Thymus (tissue), 11 donors: ENCODE measurements around the gene PBX3. TPM values are rescaled to one million over a fixed set of nuclear protein-coding genes. Genes with fewer than 3 reads are reported as not detected.
"Not testable (repeated sequence)": the region's sequence is repeated elsewhere in the genome, so short reads cannot be mapped to it uniquely, and the experiment has no call there.

Experiments
- DNase-seq, 9 donors: peaks; one replicate each; pipeline ENCODE4 v3.0.0-alpha.2; 2013; ENCODE audit warnings: low spot score in 9 of 9, low read depth in 6 of 9, missing footprints in 1 of 9
- H3K27ac ChIP-seq, 2 donors: one replicate each; pipeline ENCODE4 v1.5.1; 2013; ENCODE audit warnings: control low read depth in 1 of 2, low read depth in 1 of 2, low read length in 1 of 2, mild to moderate bottlenecking in 1 of 2, moderate library complexity in 1 of 2
- H3K27me3 ChIP-seq, 2 donors: one replicate each; pipeline ENCODE4 v1.5.1; 2013; ENCODE audit warnings: low read length in 1 of 2; ENCODE audit not compliant: control insufficient read depth in 2 of 2, insufficient read depth in 1 of 2
- H3K36me3 ChIP-seq, 2 donors: one replicate each; pipeline ENCODE4 v1.5.1; 2013; ENCODE audit warnings: low read length in 1 of 2, mild to moderate bottlenecking in 1 of 2, moderate library complexity in 1 of 2; ENCODE audit not compliant: control insufficient read depth in 2 of 2, insufficient read depth in 2 of 2
- H3K4me1 ChIP-seq, 2 donors: one replicate each; pipeline ENCODE4 v1.5.1; 2013; ENCODE audit warnings: low read length in 2 of 2; ENCODE audit not compliant: control insufficient read depth in 2 of 2, insufficient read depth in 2 of 2
- H3K4me3 ChIP-seq, 2 donors: one replicate each; pipeline ENCODE4 v1.5.1; 2013; ENCODE audit warnings: low read length in 2 of 2, control low read depth in 1 of 2, mild to moderate bottlenecking in 1 of 2
- H3K9me3 ChIP-seq, 2 donors: one replicate each; pipeline ENCODE4 v1.5.1; 2013; ENCODE audit warnings: low read length in 1 of 2, mild to moderate bottlenecking in 1 of 2; ENCODE audit not compliant: control insufficient read depth in 2 of 2, insufficient read depth in 1 of 2
- WGBS: extraction: QIAGEN DNeasy Blood & Tissue Kit; methylation state at CpG from one replicate; pipeline ENCODE4 v1.1.7; 2013; 5-methylcytosine and 5-hydroxymethylcytosine counted together
- polyA plus RNA-seq: library from polyadenylated mRNA; stranded (reverse); fragments of 200-250 nt; gene quantifications from one replicate; pipeline ENCODE4 v1.2.3, GENCODE V29; 2013
- total RNA-seq: library from RNA; stranded (reverse); fragments of 120-200 nt; gene quantifications from one replicate; pipeline ENCODE4 v1.2.4, GENCODE V29; 2013
- donor health status: healthy.

PBX3 gene
- total and polyA plus RNA-seq, 2 donors, result 16.2 to 21.4 TPM

DNA sequence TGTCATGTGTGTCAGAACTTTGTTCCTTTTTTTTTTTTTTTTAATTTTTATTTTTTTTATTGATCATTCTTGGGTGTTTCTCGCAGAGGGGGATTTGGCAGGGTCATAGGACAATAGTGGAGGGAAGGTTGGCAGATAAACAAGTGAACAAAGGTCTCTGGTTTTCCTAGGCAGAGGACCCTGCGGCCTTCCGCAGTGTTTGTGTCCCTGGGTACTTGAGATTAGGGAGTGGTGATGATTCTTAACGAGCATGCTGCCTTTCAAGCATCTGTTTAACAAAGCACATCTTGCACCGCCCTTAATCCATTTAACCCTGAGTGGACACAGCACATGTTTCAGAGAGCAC lies 32.0 kb downstream of the PBX3 start:
- not testable (repeated sequence) for DNase-seq, H3K4me1 ChIP-seq, H3K36me3 ChIP-seq, H3K9me3 ChIP-seq, H3K4me3 ChIP-seq, H3K27me3 ChIP-seq, H3K27ac ChIP-seq
- 100% methylated on average over 1 of the region's 5 CpGs for WGBS

DNA sequence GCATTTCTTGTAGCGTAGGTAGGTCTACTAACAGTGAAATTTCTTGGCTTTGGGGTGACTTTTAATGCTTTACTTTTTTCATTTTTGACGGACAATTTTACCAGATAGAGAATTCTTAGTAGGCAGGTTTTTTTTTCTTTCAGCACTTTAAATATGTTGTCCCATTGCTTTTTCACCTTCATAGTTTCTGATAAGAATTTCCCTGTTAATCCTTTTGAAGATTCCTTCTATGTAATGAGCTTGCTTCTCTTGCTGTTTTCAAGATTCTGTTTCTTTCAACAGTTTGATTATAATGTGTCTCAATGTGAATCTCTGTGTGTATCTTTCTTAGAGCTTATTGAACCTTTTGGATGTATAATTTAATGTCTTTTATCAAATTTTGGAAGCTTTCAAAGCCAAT lies 35.5 kb downstream of the PBX3 start:
- H3K4me3 ChIP-seq, result no peak overlapping the region
- H3K27ac ChIP-seq, result no peak overlapping the region
- no peaks in the 10 kb centered on the region for H3K27me3 ChIP-seq
- no peaks in the 10 kb centered on the region for H3K9me3 ChIP-seq
- H3K4me1 ChIP-seq, result no peaks in the 10 kb centered on the region
- DNase-seq, result no peak
- 96% methylated on average over 2 of the region's 2 CpGs for WGBS
- H3K36me3 ChIP-seq, result peaks cover 0 to 3% of the 10 kb centered on the region in 2 donors

DNA sequence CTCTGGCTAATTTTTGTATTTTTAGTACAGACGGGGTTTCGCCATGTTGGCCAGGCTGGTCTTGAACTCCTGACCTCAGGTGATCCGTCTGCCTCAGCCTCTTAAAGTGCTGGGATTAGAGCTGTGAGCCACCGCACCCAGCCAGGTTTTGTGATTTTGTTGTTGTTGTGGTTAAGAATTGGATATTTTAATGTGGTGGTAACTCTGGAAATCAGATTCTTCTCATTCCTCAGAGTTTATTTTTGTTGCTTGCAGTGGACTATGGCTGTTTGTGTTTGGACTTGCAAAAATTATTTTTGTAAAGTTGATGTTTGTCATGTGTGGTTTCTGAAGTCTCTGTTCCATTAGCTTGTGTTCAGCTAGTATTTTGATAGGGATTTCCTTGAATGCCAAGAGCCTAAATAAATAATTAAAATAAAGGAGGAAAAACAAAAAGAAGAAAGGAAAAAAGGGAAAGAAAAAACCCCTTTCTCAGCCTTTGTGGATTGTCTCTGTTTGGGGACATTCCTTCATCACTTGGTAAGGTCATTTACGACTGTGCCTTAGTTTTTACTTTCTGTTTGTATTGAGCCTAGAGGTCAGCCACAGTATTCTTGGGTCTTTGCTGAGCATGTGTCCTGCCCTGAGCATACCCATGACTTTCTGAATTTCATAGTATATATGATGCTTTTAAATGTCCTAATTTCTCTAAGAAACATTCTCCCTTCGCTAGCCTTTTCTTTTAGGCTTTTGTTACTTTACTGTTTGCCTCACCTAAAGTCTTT lies 37.3 kb downstream of the PBX3 start:
- H3K36me3 ChIP-seq, result peaks cover 0 to 3% of the 10 kb centered on the region in 2 donors
- no peak overlapping the region for H3K27ac ChIP-seq
- DNase-seq, result no peak
- no peaks in the 10 kb centered on the region for H3K9me3 ChIP-seq
- 97% methylated on average over 6 of the region's 6 CpGs for WGBS
- H3K4me3 ChIP-seq, result no peak overlapping the region
- no peaks in the 10 kb centered on the region for H3K4me1 ChIP-seq
- H3K27me3 ChIP-seq, result no peaks in the 10 kb centered on the region

DNA sequence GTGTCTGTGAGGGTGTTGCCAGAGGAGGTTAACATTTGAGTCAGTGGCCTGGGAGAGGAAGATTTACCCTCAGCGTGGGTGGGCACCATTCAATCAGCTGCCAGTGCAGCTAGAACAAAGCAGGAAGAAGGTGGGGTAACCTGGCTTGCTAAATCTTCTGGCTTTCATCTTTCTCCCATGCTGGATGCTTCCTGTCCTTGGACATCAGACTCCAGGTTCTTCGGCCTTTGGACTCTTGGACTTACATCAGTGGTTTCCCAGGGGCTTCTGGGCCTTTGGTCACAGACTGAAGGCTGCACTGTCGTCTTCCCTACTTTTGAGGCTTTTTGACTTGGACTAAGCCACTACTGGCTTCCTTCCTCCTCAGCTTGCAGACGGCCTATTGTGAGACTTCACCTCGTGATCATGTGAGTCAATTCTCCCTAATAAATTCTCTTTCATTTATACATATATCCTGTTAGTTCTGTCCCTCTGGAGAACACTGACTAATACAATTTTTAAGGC lies 38.1 kb downstream of the PBX3 start:
- WGBS, result 71% methylated on average over 5 of the region's 5 CpGs
- Histone ChIP-seq H3K36me3 (peaks cover 0 to 3% of the 10 kb centered on the region in 2 donors), H3K4me3 (no peak overlapping the region), H3K27ac (no peak overlapping the region), H3K27me3 (no peaks in the 10 kb centered on the region), H3K9me3 (no peaks in the 10 kb centered on the region), H3K4me1 (no peaks in the 10 kb centered on the region)
- peak in 1 of 9 donors; percentile 15 for DNase-seq

GRCh38 chr9:125787715-125788114 lies 40.5 kb downstream of the PBX3 start:
- H3K27ac ChIP-seq, result no peak overlapping the region
- peaks cover 0 to 3% of the 10 kb centered on the region in 2 donors for H3K36me3 ChIP-seq
- 97% methylated on average over 1 of the region's 1 CpG for WGBS

GRCh38 chr9:125789196-125789595 lies 42.0 kb downstream of the PBX3 start:
- H3K27ac ChIP-seq, result no peak overlapping the region
- no peak overlapping the region for H3K4me3 ChIP-seq
- H3K4me1 ChIP-seq, result no peaks in the 10 kb centered on the region
- DNase-seq, result no peak
- no peaks in the 10 kb centered on the region for H3K9me3 ChIP-seq
- H3K27me3 ChIP-seq, result no peaks in the 10 kb centered on the region
- peaks cover 0 to 3% of the 10 kb centered on the region in 2 donors for H3K36me3 ChIP-seq

More at GRCh38 chr9:125787715-125788114, 40.5 kb downstream of the PBX3 start:
- DNase-seq, result no peak
- Histone ChIP-seq H3K4me1 (no peaks in the 10 kb centered on the region), H3K27me3 (no peaks in the 10 kb centered on the region), H3K4me3 (no peak overlapping the region), H3K9me3 (no peaks in the 10 kb centered on the region)

- H3K36me3 ChIP-seq, result no peaks in the 10 kb centered on the region
- no peak overlapping the region for H3K4me3 ChIP-seq
- DNase-seq, result no peak
- H3K27ac ChIP-seq, result no peak overlapping the region
- WGBS, result 98% methylated on average over 2 of the region's 2 CpGs
- no peaks in the 10 kb centered on the region for H3K4me1 ChIP-seq
- H3K27me3 ChIP-seq, result no peaks in the 10 kb centered on the region
- no peaks in the 10 kb centered on the region for H3K9me3 ChIP-seq
Observed at GRCh38 chr9:125794708-125795107, 47.5 kb downstream of the PBX3 start.

- Histone ChIP-seq H3K4me3 (no peak overlapping the region), H3K36me3 (no peaks in the 10 kb centered on the region), H3K4me1 (no peaks in the 10 kb centered on the region), H3K27ac (no peak overlapping the region), H3K9me3 (no peaks in the 10 kb centered on the region), H3K27me3 (no peaks in the 10 kb centered on the region)
- over 99% methylated on average over 4 of the region's 4 CpGs for WGBS
- no peak for DNase-seq
Observed at GRCh38 chr9:125795970-125796596, 48.9 kb downstream of the PBX3 start.

GRCh38 chr9:125797930-125798329 lies 50.8 kb downstream of the PBX3 start:
- Histone ChIP-seq H3K27me3 (no peaks in the 10 kb centered on the region), H3K36me3 (no peaks in the 10 kb centered on the region), H3K9me3 (no peaks in the 10 kb centered on the region), H3K4me1 (no peaks in the 10 kb centered on the region), H3K27ac (no peak overlapping the region), H3K4me3 (no peak overlapping the region)
- no peak for DNase-seq
- WGBS, result 90% methylated on average over 2 of the region's 2 CpGs
